HEK293T (cell line): Measurements from ENCODE around the gene POLR1A.

Source experiments
- CTCF ChIA-PET: fragments of 350-600 bp; formaldehyde crosslinking; extraction: SDS; loops from one replicate; lab custom pipeline; 2021; ENCODE audit warnings: antibody characterized with exemption, inconsistent platforms; lab: Yijun Ruan, JAX
- POLR2A ChIA-PET: fragments of 350-600 bp; formaldehyde crosslinking; extraction: SDS; loops from one replicate; lab custom pipeline; 2020; ENCODE audit warnings: antibody characterized with exemption, inconsistent platforms; lab: Yijun Ruan, JAX
- DNase-seq: peaks from one replicate; pipeline ENCODE4 v3.0.0; 2012; ENCODE audit warnings: mixed read lengths; ENCODE audit errors: extremely low spot score
- ARNT ChIP-seq: fragments of 450-650 bp; IDR thresholded peaks from 2 replicates; pipeline ENCODE4 v1.6.1; 2017; ENCODE audit warnings: mild to moderate bottlenecking
- BHLHE40 ChIP-seq: fragments of 450-650 bp; IDR thresholded peaks from 2 replicates; pipeline ENCODE4 v1.6.1; 2016; ENCODE audit warnings: mild to moderate bottlenecking, moderate library complexity, borderline replicate concordance
- CTBP1 ChIP-seq: fragments of 450-650 bp; IDR thresholded peaks from 2 replicates; pipeline ENCODE4 v1.6.1; 2016; ENCODE audit warnings: borderline replicate concordance
- ELF4 ChIP-seq: fragments of 450-650 bp; IDR thresholded peaks from 2 replicates; pipeline ENCODE4 v1.6.1; 2017; ENCODE audit warnings: antibody characterized with exemption
- FOXA1 ChIP-seq: fragments of 450-650 bp; IDR thresholded peaks from 2 replicates; pipeline ENCODE4 v1.6.1; 2016; ENCODE audit warnings: mild to moderate bottlenecking
- FOXK2 ChIP-seq: fragments of 450-650 bp; IDR thresholded peaks from 2 replicates; pipeline ENCODE4 v1.6.1; 2016; ENCODE audit warnings: mild to moderate bottlenecking
- FOXM1 ChIP-seq: fragments of 450-650 bp; IDR thresholded peaks from 2 replicates; pipeline ENCODE4 v1.6.1; 2017; ENCODE audit warnings: mild to moderate bottlenecking, borderline replicate concordance
- HDGF ChIP-seq: fragments of 450-650 bp; IDR thresholded peaks from 2 replicates; pipeline ENCODE4 v1.6.1; 2017; ENCODE audit warnings: antibody characterized with exemption, borderline replicate concordance
- L3MBTL2 ChIP-seq: fragments of 450-650 bp; conservative IDR thresholded peaks from 2 replicates; pipeline ENCODE4 v1.6.1; 2016; ENCODE audit warnings: mild to moderate bottlenecking
- LEF1 ChIP-seq: fragments of 450-650 bp; IDR thresholded peaks from 2 replicates; pipeline ENCODE4 v1.6.1; 2017; ENCODE audit warnings: mild to moderate bottlenecking, borderline replicate concordance
- NFRKB ChIP-seq: fragments of 450-650 bp; IDR thresholded peaks from 2 replicates; pipeline ENCODE4 v1.6.1; 2016; ENCODE audit warnings: mild to moderate bottlenecking, moderate library complexity
- SP1 ChIP-seq: fragments of 450-650 bp; IDR thresholded peaks from 2 replicates; pipeline ENCODE4 v1.6.1; 2017
- SUZ12 ChIP-seq: fragments of 450-650 bp; IDR thresholded peaks from 2 replicates; pipeline ENCODE4 v1.6.1; 2016; ENCODE audit warnings: mild to moderate bottlenecking
- TARDBP ChIP-seq: fragments of 450-650 bp; IDR thresholded peaks from 2 replicates; pipeline ENCODE4 v1.6.1; 2016
- ZNF384 ChIP-seq: fragments of 450-650 bp; IDR thresholded peaks from 2 replicates; pipeline ENCODE4 v1.6.1; 2016
- TF ChIP-seq, protein P1 (sequence below): fragments of 450-650 bp; IDR thresholded peaks from 2 replicates; pipeline ENCODE4 v1.6.1; 2016

The POLR1A gene

DNA sequence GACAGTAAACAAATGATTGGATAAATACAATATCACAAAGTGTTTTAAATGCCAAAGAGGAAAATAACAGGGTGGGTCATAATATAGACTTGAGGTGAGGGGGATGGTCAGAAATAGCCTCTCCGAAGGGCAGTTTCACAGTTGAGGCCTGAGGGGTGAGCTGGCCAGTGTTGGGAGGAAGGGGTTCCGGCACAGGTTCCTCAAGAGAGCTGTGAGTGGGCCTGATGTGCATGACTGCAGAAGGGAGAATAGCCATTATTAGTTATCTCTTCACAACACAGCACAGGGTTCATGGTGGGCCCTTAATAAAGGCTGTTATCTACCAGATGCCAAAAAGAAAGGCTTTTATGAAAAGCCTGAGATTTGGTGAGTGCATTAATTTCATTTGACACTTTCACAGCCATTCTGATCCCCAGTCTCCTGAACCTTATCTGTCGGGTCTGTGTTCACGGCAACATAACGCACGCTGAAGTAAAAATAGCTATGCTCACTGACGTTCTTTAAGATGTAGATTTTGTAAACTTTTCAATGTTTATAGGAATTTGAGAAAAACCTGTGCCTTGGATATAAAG, 39.6 kb downstream of the POLR1A start:
- TF ChIP-seq ARNT = no peak
- no peak for TF ChIP-seq SP1
- no peak for TF ChIP-seq LEF1
- no peak for TF ChIP-seq FOXA1
- no peak for TF ChIP-seq TARDBP
- no peak for TF ChIP-seq ELF4
- no peak for TF ChIP-seq CTBP1
- TF ChIP-seq NFRKB = no peak
- TF ChIP-seq L3MBTL2 = no peak
- no peak for TF ChIP-seq BHLHE40
- no peak for TF ChIP-seq FOXK2
- TF ChIP-seq, protein P1, sequence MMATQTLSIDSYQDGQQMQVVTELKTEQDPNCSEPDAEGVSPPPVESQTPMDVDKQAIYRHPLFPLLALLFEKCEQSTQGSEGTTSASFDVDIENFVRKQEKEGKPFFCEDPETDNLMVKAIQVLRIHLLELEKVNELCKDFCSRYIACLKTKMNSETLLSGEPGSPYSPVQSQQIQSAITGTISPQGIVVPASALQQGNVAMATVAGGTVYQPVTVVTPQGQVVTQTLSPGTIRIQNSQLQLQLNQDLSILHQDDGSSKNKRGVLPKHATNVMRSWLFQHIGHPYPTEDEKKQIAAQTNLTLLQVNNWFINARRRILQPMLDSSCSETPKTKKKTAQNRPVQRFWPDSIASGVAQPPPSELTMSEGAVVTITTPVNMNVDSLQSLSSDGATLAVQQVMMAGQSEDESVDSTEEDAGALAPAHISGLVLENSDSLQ = no peak
- TF ChIP-seq FOXM1 = no peak
- no peak for TF ChIP-seq SUZ12
- TF ChIP-seq HDGF = no peak
- ChIA-PET CTCF (no interaction called here), POLR2A (no interaction called here)
- DNase-seq = no peak

DNA sequence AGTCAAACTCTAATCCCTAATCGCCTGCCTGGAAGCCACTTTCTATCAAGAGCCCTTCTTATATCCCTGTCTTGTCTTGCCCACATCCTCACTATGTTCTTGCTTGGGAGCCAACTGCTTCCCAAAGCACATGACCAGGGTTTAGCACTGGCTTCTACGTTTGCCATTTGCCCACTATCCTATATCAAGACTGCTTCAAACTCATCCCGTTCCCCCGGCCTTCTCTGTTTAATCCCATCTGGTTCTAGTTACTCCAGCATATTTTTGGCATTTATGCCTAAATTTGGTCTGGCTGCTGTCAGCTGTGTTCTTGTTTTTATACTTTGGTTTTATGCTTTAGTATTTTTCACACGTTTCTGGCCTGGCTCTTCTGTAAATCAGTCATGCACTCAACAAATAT, 40.2 kb downstream of the POLR1A start:
- no peak for DNase-seq
- CTCF ChIA-PET = no interaction called here
- TF ChIP-seq ARNT (no peak), FOXK2 (no peak), ZNF384 (no peak), FOXA1 (no peak), BHLHE40 (no peak), ELF4 (no peak), L3MBTL2 (no peak), SUZ12 (no peak), CTBP1 (no peak), HDGF (no peak), FOXM1 (no peak), LEF1 (no peak), SP1 (no peak)
- TF ChIP-seq, protein P1 = no peak
- POLR2A ChIA-PET = no interaction called here

DNA sequence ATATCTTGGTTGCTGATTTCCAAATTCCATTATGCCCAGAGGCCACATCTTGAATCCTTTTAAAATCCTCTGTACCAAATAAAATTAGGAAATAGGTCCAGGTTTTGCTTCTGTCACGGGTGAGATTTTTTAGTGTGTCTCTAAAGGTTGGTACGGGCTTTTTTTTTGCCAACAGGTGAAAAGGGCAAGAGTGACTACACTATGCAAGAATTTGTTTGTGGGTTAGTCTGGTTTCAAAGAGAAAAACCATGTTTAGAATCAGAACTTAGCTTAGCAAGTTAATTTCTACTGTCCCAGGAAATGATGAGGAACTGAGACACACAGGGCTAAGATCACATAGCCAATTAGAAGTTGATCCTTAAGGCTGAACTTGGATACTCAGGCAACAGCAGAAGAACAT, 41.7 kb downstream of the POLR1A start:
- TF ChIP-seq FOXK2 (no peak), SUZ12 (no peak), HDGF (no peak), TARDBP (no peak), L3MBTL2 (no peak), CTBP1 (no peak), ELF4 (no peak), FOXA1 (no peak), ZNF384 (no peak)
- POLR2A ChIA-PET = no interaction called here
- no peak for DNase-seq
- CTCF ChIA-PET = no interaction called here

DNA sequence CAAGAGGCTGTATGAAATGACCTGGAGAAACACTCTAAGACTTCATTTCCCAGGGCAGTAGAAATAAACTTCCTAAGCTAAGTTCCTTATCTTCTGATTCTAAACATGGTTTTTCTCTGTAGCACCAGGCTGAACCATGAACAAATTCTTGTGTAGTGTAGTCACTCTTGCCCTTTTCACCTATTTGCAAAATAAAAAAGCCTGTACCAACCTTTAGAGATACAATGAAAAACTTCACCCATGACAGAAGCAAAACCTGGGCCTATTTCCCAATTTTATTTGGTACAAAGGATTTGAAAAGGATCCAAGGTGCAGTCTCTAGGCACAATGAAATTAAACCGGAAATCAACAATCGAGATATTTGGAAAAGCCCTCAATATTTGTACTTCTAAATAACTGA, 43.6 kb downstream of the POLR1A start:
- ChIA-PET POLR2A (no interaction called here), CTCF (no interaction called here)
- DNase-seq = no peak
- TF ChIP-seq, protein P1 = no peak
- TF ChIP-seq FOXK2 = no peak
- TF ChIP-seq FOXM1 = no peak
- TF ChIP-seq LEF1 = no peak
- TF ChIP-seq HDGF = no peak
- TF ChIP-seq TARDBP = no peak
- no peak for TF ChIP-seq BHLHE40
- TF ChIP-seq ARNT = no peak
- TF ChIP-seq CTBP1 = no peak
- TF ChIP-seq FOXA1 = no peak

DNA sequence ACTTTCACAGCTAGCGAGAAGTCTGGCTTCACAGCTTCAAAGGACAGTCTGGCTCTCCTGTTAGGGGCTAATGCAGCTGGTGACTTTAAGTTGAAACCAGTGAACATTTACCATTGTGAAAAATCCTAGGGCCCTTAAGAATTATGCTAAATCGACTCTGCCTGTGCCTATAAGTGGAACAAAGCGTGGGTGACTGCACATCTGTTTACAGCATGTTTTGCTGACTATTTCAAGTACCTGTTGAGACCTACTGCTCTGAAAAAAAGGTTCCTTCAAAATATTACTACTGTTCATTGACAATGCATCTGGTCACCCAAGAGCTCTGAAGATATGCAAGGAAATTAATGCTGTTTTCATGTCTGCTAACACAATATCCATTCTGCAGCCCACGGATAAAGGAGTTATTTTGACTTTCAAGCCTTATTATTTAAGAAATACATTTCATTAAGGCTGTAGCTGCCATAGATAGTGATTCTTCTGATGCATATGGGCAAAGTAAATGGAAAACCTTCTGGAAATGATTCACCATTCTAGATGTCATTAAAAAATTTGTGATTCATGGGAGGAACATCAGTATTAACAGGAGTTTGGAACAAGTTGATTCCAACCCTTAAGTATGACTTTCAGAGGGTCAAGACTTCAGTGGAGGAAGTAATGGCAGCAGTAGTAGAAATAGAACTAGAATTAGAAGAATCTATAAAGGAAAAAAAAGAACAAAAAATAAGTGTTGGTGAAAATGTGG, 48.9 kb downstream of the POLR1A start:
- no peak for DNase-seq
- TF ChIP-seq SUZ12 (no peak), HDGF (no peak)
- ChIA-PET CTCF (no interaction called here), POLR2A (no interaction called here)

GRCh38 chr2:86055314-86055713, 50.4 kb downstream of the POLR1A start:
- TF ChIP-seq FOXK2 (no peak), NFRKB (no peak), SUZ12 (no peak), TARDBP (no peak), L3MBTL2 (no peak), BHLHE40 (no peak), ARNT (no peak), LEF1 (no peak), FOXA1 (no peak), CTBP1 (no peak), ZNF384 (no peak)
- TF ChIP-seq, protein P1 = no peak
- POLR2A ChIA-PET = no interaction called here
- CTCF ChIA-PET = no interaction called here
- no peak for DNase-seq
